IMR-90 (cell line): ENCODE results near the gene LRRC7.

Experiments used
- CEBPB ChIP-seq: IDR thresholded peaks from 2 replicates; pipeline ENCODE4 v1.6.1; 2012; ENCODE audit warnings: low read depth, low read length, improper control_type of control experiment
- CTCF ChIP-seq: conservative IDR thresholded peaks from 2 replicates; pipeline ENCODE4 v1.5.1; 2012; ENCODE audit warnings: mild to moderate bottlenecking, low read depth, low read length, improper control_type of control experiment
- RAD21 ChIP-seq: IDR thresholded peaks from 2 replicates; pipeline ENCODE4 v1.6.1; 2012; ENCODE audit warnings: low read length, improper control_type of control experiment
- RCOR1 ChIP-seq: IDR thresholded peaks from 2 replicates; pipeline ENCODE4 v1.6.1; 2012; ENCODE audit warnings: mild to moderate bottlenecking, low read length, improper control_type of control experiment; ENCODE audit not compliant: insufficient replicate concordance
- RFX5 ChIP-seq: IDR thresholded peaks from 2 replicates; pipeline ENCODE4 v1.8.0; 2012; ENCODE audit warnings: low read depth, mild to moderate bottlenecking, low read length, moderate library complexity
- SMC3 ChIP-seq: fragments of 150-350 bp; IDR thresholded peaks from 2 replicates; pipeline ENCODE4 v1.6.1; 2016; ENCODE audit warnings: low read depth, mild to moderate bottlenecking, antibody characterized with exemption, low read length, moderate library complexity

GRCh38 chr1:69842326-69842725, 274.6 kb downstream of the LRRC7 start:
- TF ChIP-seq CTCF (no peak), RAD21 (no peak), RCOR1 (no peak), RFX5 (no peak), SMC3 (no peak), CEBPB (no peak)
